OCI-LY3 (cell line): Measurements from ENCODE around the gene WDR31.

ENCODE experiments used
- H2AFZ ChIP-seq: fragments of 200-600, 300-600 bp; shearing (Covaris generic); 2 replicates; pipeline ENCODE4 v1.6.0; 2014; ENCODE audit warnings: antibody characterized with exemption, low read depth, low read length
- H3K27ac ChIP-seq: fragments of 200-600, 300-600 bp; sonication (generic); 2 replicates; pipeline ENCODE4 v1.5.1; 2014; ENCODE audit warnings: mild to moderate bottlenecking, low read length, moderate library complexity, mixed read lengths
- H3K27me3 ChIP-seq: fragments of 200-600, 300-600 bp; sonication (generic); 2 replicates; pipeline ENCODE4 v1.6.1; 2014; ENCODE audit warnings: low read depth, low read length, mixed read lengths
- H3K36me3 ChIP-seq: fragments of 200-600, 300-600 bp; sonication (generic); replicated peaks from 2 replicates; pipeline ENCODE3; 2014; ENCODE audit warnings: low read depth, low read length, mixed read lengths
- H3K4me1 ChIP-seq: fragments of 300-600, 200-600 bp; sonication (generic); 2 replicates; pipeline ENCODE4 v1.6.1; 2014; ENCODE audit warnings: low read length, mixed read lengths
- H3K4me2 ChIP-seq: fragments of 200-600, 300-600 bp; sonication (generic); 2 replicates; pipeline ENCODE4 v1.6.1; 2014; ENCODE audit warnings: low read length, mixed read lengths
- H3K4me3 ChIP-seq: fragments of 300-600, 200-600 bp; sonication (generic); 2 replicates; pipeline ENCODE4 v1.5.1; 2014; ENCODE audit warnings: antibody characterized with exemption, mild to moderate bottlenecking, low read length, moderate library complexity
- H3K79me2 ChIP-seq: fragments of 300-600, 200-600 bp; shearing (Covaris generic); 2 replicates; pipeline ENCODE4 v1.6.1; 2014; ENCODE audit warnings: mild to moderate bottlenecking, low read length, mixed read lengths
- H3K9ac ChIP-seq: fragments of 300-600, 200-600 bp; shearing (Covaris generic); 2 replicates; pipeline ENCODE4 v1.6.0; 2014; ENCODE audit warnings: mild to moderate bottlenecking, low read length, moderate library complexity
- H3K9me3 ChIP-seq: fragments of 200-600, 300-600 bp; shearing (Covaris generic); 2 replicates; pipeline ENCODE4 v1.6.1; 2014; ENCODE audit warnings: low read length, mixed read lengths; ENCODE audit not compliant: insufficient read depth
- H4K20me1 ChIP-seq: fragments of 200-600, 300-600 bp; sonication (generic); 2 replicates; pipeline ENCODE4 v1.6.1; 2016; ENCODE audit warnings: low read length, mixed read lengths; ENCODE audit not compliant: insufficient read depth
- CTCF ChIP-seq: fragments of 200-600, 300-600 bp; sonication (generic); IDR thresholded peaks from 2 replicates; pipeline ENCODE4 v1.5.1; 2014; ENCODE audit warnings: antibody characterized with exemption, low read length, low read depth
- EZH2phosphoT487 ChIP-seq: fragments of 200-600 bp; shearing (Covaris generic); IDR thresholded peaks from 2 replicates; pipeline ENCODE4 v1.6.1; 2018; ENCODE audit warnings: antibody characterized with exemption, mixed run types, low read depth

WDR31 gene

GRCh38 chr9:113269355-113269754 is 70.7 kb downstream of the WDR31 start:
- Histone ChIP-seq H3K4me2 (no peak overlapping the region), H3K9ac (no peak overlapping the region), H3K9me3 (no peaks in the 10 kb centered on the region), H3K79me2 (peaks cover 7% of the 10 kb centered on the region), H3K27me3 (no peaks in the 10 kb centered on the region), H3K27ac (no peak overlapping the region), H2AFZ (no peak overlapping the region), H3K36me3 (peaks cover 44% of the 10 kb centered on the region), H4K20me1 (peaks cover 6% of the 10 kb centered on the region; the same call in 1 of the 2 replicates), H3K4me3 (no peak overlapping the region), H3K4me1 (peaks cover 6% of the 10 kb centered on the region)
- no peak for TF ChIP-seq CTCF
- no peak for TF ChIP-seq EZH2phosphoT487

GRCh38 chr9:113267911-113268566 is 72.0 kb downstream of the WDR31 start:
- H3K4me1 ChIP-seq, result no peaks in the 10 kb centered on the region
- TF ChIP-seq EZH2phosphoT487 (no peak), CTCF (no peak)
- H3K4me3 ChIP-seq, result no peak overlapping the region
- H3K4me2 ChIP-seq, result no peak overlapping the region
- H3K27ac ChIP-seq, result no peak overlapping the region
- no peak overlapping the region for H2AFZ ChIP-seq
- no peaks in the 10 kb centered on the region for H4K20me1 ChIP-seq
- peaks cover 40% of the 10 kb centered on the region for H3K36me3 ChIP-seq
- H3K79me2 ChIP-seq, result no peaks in the 10 kb centered on the region
- H3K9ac ChIP-seq, result no peak overlapping the region
- no peaks in the 10 kb centered on the region for H3K27me3 ChIP-seq
- no peaks in the 10 kb centered on the region for H3K9me3 ChIP-seq

GRCh38 chr9:113266174-113266573 is 73.9 kb downstream of the WDR31 start:
- Histone ChIP-seq H3K9me3 (no peaks in the 10 kb centered on the region), H2AFZ (no peak overlapping the region), H3K27me3 (no peaks in the 10 kb centered on the region), H3K4me2 (no peak overlapping the region), H3K36me3 (peaks cover 39% of the 10 kb centered on the region), H3K27ac (no peak overlapping the region), H3K4me1 (no peaks in the 10 kb centered on the region), H4K20me1 (no peaks in the 10 kb centered on the region), H3K9ac (no peak overlapping the region), H3K4me3 (no peak overlapping the region), H3K79me2 (no peaks in the 10 kb centered on the region)
- TF ChIP-seq CTCF (no peak), EZH2phosphoT487 (no peak)
